ENCODE data around the gene SLC39A11. TPM values are rescaled to one million over a fixed set of nuclear protein-coding genes. Genes with fewer than 3 reads are reported as not detected.
A peak's percentile ranks its signal among the peaks of the same experiment; 100 is the strongest.

The SLC39A11 gene
- total RNA-seq, 4 donors from 2014 or later: 23.0 to 30.9 (median 27.6) TPM

GRCh38 chr17:73043686-73044581 is 48.6 kb downstream of the SLC39A11 start:
- no peak for DNase-seq
- TF ChIP-seq POLR2A (IDR thresholded peaks at IDR 0.05): no peak
- no peak for TF ChIP-seq CTCF (IDR thresholded peaks at IDR 0.05)
- Histone ChIP-seq H3K27ac (peak overlapping the region in 1 of 4 donors; percentile 42), H3K36me3 (peaks cover 0 to 11% (median 0%) of the 10 kb centered on the region in 3 donors), H3K4me1 (peaks cover 0 to 24% (median 5%) of the 10 kb centered on the region in 3 donors), H3K27me3 (no peaks in the 10 kb centered on the region), H3K4me3 (no peak overlapping the region), H3K9me3 (peaks cover 0 to 4% (median 0%) of the 10 kb centered on the region in 3 donors)
- 57 to 60% methylated on average over 8 of the region's 8 CpGs for WGBS, 2 donors
- intact Hi-C loops (cut with DNase I): no loop called here

- Histone ChIP-seq H3K4me1 (peaks cover 0 to 17% (median 5%) of the 10 kb centered on the region in 3 donors), H3K4me3 (no peak overlapping the region), H3K36me3 (peaks cover 0 to 11% (median 0%) of the 10 kb centered on the region in 3 donors), H3K27me3 (no peaks in the 10 kb centered on the region), H3K9me3 (peaks cover 0 to 4% (median 0%) of the 10 kb centered on the region in 3 donors), H3K27ac (peak overlapping the region in 1 of 4 donors; percentile 42)
- intact Hi-C loops (cut with DNase I): no loop called here
- no peak for DNase-seq
- 68 to 77% methylated on average over 7 of the region's 7 CpGs for WGBS, 2 donors
- TF ChIP-seq CTCF (IDR thresholded peaks at IDR 0.05) (no peak), POLR2A (IDR thresholded peaks at IDR 0.05) (no peak)
Observed at GRCh38 chr17:73042809-73043685, 49.4 kb downstream of the SLC39A11 start.

- TF ChIP-seq CTCF (IDR thresholded peaks at IDR 0.05) (no peak), POLR2A (IDR thresholded peaks at IDR 0.05) (no peak)
- Histone ChIP-seq H3K27me3 (no peaks in the 10 kb centered on the region), H3K4me3 (no peak overlapping the region), H3K9me3 (peaks cover 0 to 4% (median 0%) of the 10 kb centered on the region in 3 donors), H3K27ac (no peak overlapping the region), H3K4me1 (peaks cover 0 to 17% (median 5%) of the 10 kb centered on the region in 3 donors), H3K36me3 (peaks cover 0 to 11% (median 0%) of the 10 kb centered on the region in 3 donors)
- intact Hi-C loops (cut with DNase I): no loop called here
- no peak for DNase-seq
- WGBS, 2 donors: 80 to 89% methylated on average over 5 of the region's 5 CpGs
Observed at GRCh38 chr17:73042225-73042624, 50.3 kb downstream of the SLC39A11 start.

GRCh38 chr17:73039282-73039681 is 53.2 kb downstream of the SLC39A11 start:
- peaks cover 0 to 17% (median 5%) of the 10 kb centered on the region in 3 donors for H3K4me1 ChIP-seq
- no peaks in the 10 kb centered on the region for H3K27me3 ChIP-seq
- WGBS, 2 donors: 88 to 91% methylated on average over 9 of the region's 9 CpGs
- TF ChIP-seq CTCF (IDR thresholded peaks at IDR 0.05) (no peak), POLR2A (IDR thresholded peaks at IDR 0.05) (no peak)
- H3K4me3 ChIP-seq: no peak overlapping the region
- peaks cover 0 to 4% (median 0%) of the 10 kb centered on the region in 3 donors for H3K9me3 ChIP-seq
- DNase-seq: no peak
- intact Hi-C loops (cut with DNase I): no loop called here
- H3K36me3 ChIP-seq: peaks cover 0 to 11% (median 0%) of the 10 kb centered on the region in 3 donors
- H3K27ac ChIP-seq: no peak overlapping the region

Data from esophagus squamous epithelium (tissue), 5 donors.